ENCODE data around the gene SPPL2C.
A peak's percentile ranks its signal among the peaks of the same experiment; 100 is the strongest.

The SPPL2C gene

GRCh38 chr17:45888392-45888791, 43.7 kb downstream of the SPPL2C start:
- DNase-seq: no peak

- no peak for DNase-seq
Observed at GRCh38 chr17:45889579-45889978, 44.9 kb downstream of the SPPL2C start.

GRCh38 chr17:45893725-45894021, 49.0 kb downstream of the SPPL2C start:
- DNase-seq: no peak

- peak; percentile 97 for DNase-seq
Observed at GRCh38 chr17:45894022-45894784, 49.5 kb downstream of the SPPL2C start, which contains the start of gene MAPT. TSS of gene MAPT (plus strand) at chr17:45894554. CDS start at chr17:45962338, 67,784 bp downstream.

GRCh38 chr17:45895304-45895968, 50.8 kb downstream of the SPPL2C start:
- DNase-seq: peak; percentile 85

- peak; percentile 75 for DNase-seq
Observed at GRCh38 chr17:45895969-45896785, 51.5 kb downstream of the SPPL2C start.
